GM23338 (cell line): ENCODE measurements around the gene CD44. TPM values are rescaled to one million over a fixed set of nuclear protein-coding genes. Genes with fewer than 3 reads are reported as not detected.

Source experiments
- ATAC-seq: fragments of 200-7000 bp; cut with Tn5 transposase; 3 replicates; pipeline ENCODE4 v1.9.1; 2020
- DNase-seq: peaks from one replicate; pipeline ENCODE4 v3.0.0-alpha.2; 2015; ENCODE audit warnings: low spot score
- H2AFZ ChIP-seq: fragments of 200-600 bp; sonication (generic); 2 replicates; pipeline ENCODE4 v1.8.0; 2016; ENCODE audit warnings: antibody characterized with exemption, mild to moderate bottlenecking, moderate library complexity
- H3F3A ChIP-seq: fragments of 200-600 bp; sonication (generic); replicated peaks from 2 replicates; pipeline ENCODE4 v1.8.0; 2017; ENCODE audit warnings: antibody characterized with exemption, mixed run types, low read depth
- H3K27ac ChIP-seq: fragments of 200-600 bp; sonication (generic); 2 replicates; pipeline ENCODE4 v1.6.1; 2016; ENCODE audit warnings: low read depth
- H3K27me3 ChIP-seq: fragments of 200-600 bp; sonication (generic); 2 replicates; pipeline ENCODE4 v1.8.0; 2016; ENCODE audit warnings: mild to moderate bottlenecking, mixed run types, moderate library complexity; ENCODE audit not compliant: insufficient read depth
- H3K36me3 ChIP-seq: fragments of 200-600 bp; sonication (generic); 2 replicates; pipeline ENCODE4 v1.8.0; 2016; ENCODE audit warnings: mild to moderate bottlenecking; ENCODE audit not compliant: insufficient read depth
- H3K4me1 ChIP-seq: fragments of 200-600 bp; sonication (generic); 2 replicates; pipeline ENCODE4 v1.8.0; 2016; ENCODE audit warnings: mild to moderate bottlenecking, moderate library complexity; ENCODE audit not compliant: insufficient read depth
- H3K4me2 ChIP-seq: fragments of 200-600 bp; sonication (generic); 2 replicates; pipeline ENCODE4 v1.7.1; 2017; ENCODE audit warnings: mixed run types
- H3K4me3 ChIP-seq: fragments of 200-600 bp; sonication (generic); 2 replicates; pipeline ENCODE4 v1.6.1; 2016; ENCODE audit warnings: mixed run types
- H3K79me2 ChIP-seq: fragments of 200-600 bp; sonication (generic); replicated peaks from 2 replicates; pipeline ENCODE4 v1.8.0; 2017; ENCODE audit warnings: mild to moderate bottlenecking; ENCODE audit not compliant: insufficient read depth
- H3K9me2 ChIP-seq: fragments of 200-600 bp; sonication (generic); 2 replicates; pipeline ENCODE4 v1.8.0; 2017; ENCODE audit not compliant: insufficient read depth
- H4K20me1 ChIP-seq: fragments of 200-600 bp; sonication (generic); replicated peaks from 2 replicates; pipeline ENCODE4 v1.8.0; 2017; ENCODE audit warnings: mild to moderate bottlenecking; ENCODE audit not compliant: insufficient read depth
- H3K27ac Mint-ChIP-seq: 2 replicates; pipeline ENCODE4 v1.8.0; 2020; ENCODE audit warnings: inconsistent platforms, mild to moderate bottlenecking, moderate library complexity, mixed read lengths
- H3K27me3 Mint-ChIP-seq: 3 replicates; pipeline ENCODE4 v1.8.0; 2022; ENCODE audit warnings: low read depth, mild to moderate bottlenecking, moderate library complexity, mixed read lengths, inconsistent platforms; ENCODE audit not compliant: insufficient read depth, poor library complexity
- H3K36me3 Mint-ChIP-seq: 3 replicates; pipeline ENCODE4 v1.8.0; 2021; ENCODE audit warnings: low read depth, mild to moderate bottlenecking, inconsistent platforms, moderate library complexity, mixed read lengths
- H3K4me1 Mint-ChIP-seq: 3 replicates; pipeline ENCODE4 v1.8.0; 2020; ENCODE audit warnings: mild to moderate bottlenecking, inconsistent platforms, mixed read lengths
- H3K4me3 Mint-ChIP-seq: 3 replicates; pipeline ENCODE4 v1.8.0; 2021; ENCODE audit warnings: moderate library complexity, mild to moderate bottlenecking, inconsistent platforms, mixed read lengths
- H3K9me3 Mint-ChIP-seq: 3 replicates; pipeline ENCODE4 v1.8.0; 2020; ENCODE audit warnings: moderate library complexity, mild to moderate bottlenecking, inconsistent platforms, mixed read lengths
- CREB1 ChIP-seq: fragments of 250-450 bp; sonication (Bioruptor Pico); IDR thresholded peaks from 2 replicates; pipeline ENCODE4 v1.5.0; 2020; ENCODE audit warnings: low read depth, mild to moderate bottlenecking, moderate library complexity
- CTCF ChIP-seq, 2 experiments: fragments of 200-600 bp in 1 of 2; sonication (generic) in 1 of 2; conservative IDR thresholded peaks; 2 replicates each; pipeline versions ENCODE4 v1.5.1 to v1.6.1; 2016 to 2017; ENCODE audit warnings: antibody characterized with exemption in 2 of 2, low read depth in 2 of 2, mild to moderate bottlenecking in 2 of 2, moderate library complexity in 1 of 2
- ETS1 ChIP-seq: IDR thresholded peaks from 2 replicates; pipeline ENCODE4 v1.6.1; 2016; ENCODE audit warnings: antibody characterized with exemption
- EZH2 ChIP-seq: fragments of 200-600 bp; sonication (generic); IDR thresholded peaks from one replicate; pipeline ENCODE4 v1.8.0; 2017; ENCODE audit warnings: antibody characterized with exemption, mild to moderate bottlenecking, low read depth; ENCODE audit not compliant: unreplicated experiment
- EZH2phosphoT487 ChIP-seq: fragments of 200-600 bp; sonication (generic); IDR thresholded peaks from one replicate; pipeline ENCODE4 v1.8.1; 2018; ENCODE audit warnings: antibody characterized with exemption; ENCODE audit not compliant: unreplicated experiment
- JUNB ChIP-seq: IDR thresholded peaks from one replicate; pipeline ENCODE4 v1.6.1; 2016; ENCODE audit warnings: antibody characterized with exemption; ENCODE audit not compliant: unreplicated experiment
- NANOG ChIP-seq: IDR thresholded peaks from 2 replicates; pipeline ENCODE4 v1.6.1; 2016; ENCODE audit warnings: antibody characterized with exemption, borderline replicate concordance
- POLR2AphosphoS5 ChIP-seq: IDR thresholded peaks from 2 replicates; pipeline ENCODE4 v1.6.1; 2016; ENCODE audit warnings: antibody characterized with exemption, low read depth
- REST ChIP-seq: IDR thresholded peaks from one replicate; pipeline ENCODE4 v1.6.1; 2018; ENCODE audit warnings: antibody characterized with exemption; ENCODE audit not compliant: unreplicated experiment
- STAT1 ChIP-seq: IDR thresholded peaks from one replicate; pipeline ENCODE4 v1.6.1; 2016; ENCODE audit warnings: antibody characterized with exemption; ENCODE audit not compliant: unreplicated experiment
- ZNF114 ChIP-seq: fragments of 250-450 bp; sonication (Bioruptor Pico); IDR thresholded peaks from 2 replicates; pipeline ENCODE4 v1.5.0; 2020; ENCODE audit warnings: mild to moderate bottlenecking, moderate library complexity
- ZNF331 ChIP-seq: fragments of 250-450 bp; sonication (Bioruptor Pico); IDR thresholded peaks from 2 replicates; pipeline ENCODE4 v1.5.0; 2020; ENCODE audit warnings: low read depth, mild to moderate bottlenecking, moderate library complexity
- ZNF462 ChIP-seq: fragments of 250-450 bp; sonication (Bioruptor Pico); IDR thresholded peaks from 2 replicates; pipeline ENCODE4 v1.5.0; 2020; ENCODE audit warnings: mild to moderate bottlenecking, moderate library complexity
- polyA plus RNA-seq: library from polyadenylated mRNA; unstranded; fragments of >200 nt; fragmentation: Nextera tagmentation; extraction: Ambion mirVana; gene quantifications from 2 replicates; pipeline ENCODE4 v1.2.1, GENCODE V29; 2016
- total RNA-seq: library from RNA; depleted of rRNA; stranded (reverse); fragments of >200 nt; shearing (Covaris generic); gene quantifications from 2 replicates; pipeline ENCODE4 v1.2.3, GENCODE V29; 2014

CD44 gene
- total and polyA plus RNA-seq, 2 experiments from 2014 or later, result 4.0 to 10.1 TPM

GRCh38 chr11:35152575-35152974 lies 13.6 kb downstream of the CD44 start:
- Mint-ChIP-seq H3K9me3 (peaks cover 4% of the 10 kb centered on the region; the same call in 1 of the 3 replicates), H3K27ac (no peak overlapping the region), H3K4me1 (peaks cover 26% of the 10 kb centered on the region), H3K27me3 (peaks cover 3% of the 10 kb centered on the region), H3K36me3 (no peaks in the 10 kb centered on the region; the same call in 2 of the 3 replicates), H3K4me3 (no peak overlapping the region)
- Histone ChIP-seq H3K9me2 (peaks cover 17% of the 10 kb centered on the region), H3K79me2 (no peaks in the 10 kb centered on the region), H3K27me3 (no peaks in the 10 kb centered on the region), H3K4me2 (0 out of 2 replicates have a peak overlapping the region, but pooled peaks have one; percentile 1), H2AFZ (no peak overlapping the region), H4K20me1 (no peaks in the 10 kb centered on the region), H3K27ac (no peak overlapping the region), H3K4me3 (no peak overlapping the region), H3F3A (no peaks in the 10 kb centered on the region), H3K4me1 (peaks cover 22% of the 10 kb centered on the region; the same call in 1 of the 2 replicates), H3K36me3 (no peaks in the 10 kb centered on the region)
- DNase-seq, result no peak
- TF ChIP-seq JUNB (no peak), STAT1 (no peak), CTCF (conservative IDR thresholded peaks at IDR 0.05; ENCODE audit: low read depth in 2 of 2) (no peak), REST (no peak), EZH2phosphoT487 (no peak), ETS1 (no peak), ZNF331 (CRISPR knock-in tag) (no peak), NANOG (no peak), ZNF114 (CRISPR knock-in tag) (no peak), ZNF462 (no peak), CREB1 (CRISPR knock-in tag) (no peak), POLR2AphosphoS5 (no peak), EZH2 (no peak)
- ATAC-seq, result no peak
